ENCODE data around the gene CALCA.

The CALCA gene

GRCh38 chr11:14954581-14954980, 17.6 kb downstream of the CALCA start:
- TF ChIP-seq, protein P1, sequence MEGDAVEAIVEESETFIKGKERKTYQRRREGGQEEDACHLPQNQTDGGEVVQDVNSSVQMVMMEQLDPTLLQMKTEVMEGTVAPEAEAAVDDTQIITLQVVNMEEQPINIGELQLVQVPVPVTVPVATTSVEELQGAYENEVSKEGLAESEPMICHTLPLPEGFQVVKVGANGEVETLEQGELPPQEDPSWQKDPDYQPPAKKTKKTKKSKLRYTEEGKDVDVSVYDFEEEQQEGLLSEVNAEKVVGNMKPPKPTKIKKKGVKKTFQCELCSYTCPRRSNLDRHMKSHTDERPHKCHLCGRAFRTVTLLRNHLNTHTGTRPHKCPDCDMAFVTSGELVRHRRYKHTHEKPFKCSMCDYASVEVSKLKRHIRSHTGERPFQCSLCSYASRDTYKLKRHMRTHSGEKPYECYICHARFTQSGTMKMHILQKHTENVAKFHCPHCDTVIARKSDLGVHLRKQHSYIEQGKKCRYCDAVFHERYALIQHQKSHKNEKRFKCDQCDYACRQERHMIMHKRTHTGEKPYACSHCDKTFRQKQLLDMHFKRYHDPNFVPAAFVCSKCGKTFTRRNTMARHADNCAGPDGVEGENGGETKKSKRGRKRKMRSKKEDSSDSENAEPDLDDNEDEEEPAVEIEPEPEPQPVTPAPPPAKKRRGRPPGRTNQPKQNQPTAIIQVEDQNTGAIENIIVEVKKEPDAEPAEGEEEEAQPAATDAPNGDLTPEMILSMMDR (IDR thresholded peaks at IDR 0.05; ENCODE audit: unreplicated experiment in 3 of 3) = no peak
- Mint-ChIP-seq H3K9me3 (no peaks in the 10 kb centered on the region), H3K4me3 (no peak overlapping the region), H3K4me1 (no peaks in the 10 kb centered on the region), H3K27me3 (ENCODE audit: low read depth) (peaks cover 6% of the 10 kb centered on the region), H3K27ac (no peak overlapping the region), H3K36me3 (ENCODE audit: low read depth) (no peaks in the 10 kb centered on the region)

- Mint-ChIP-seq H3K27me3 (ENCODE audit: low read depth) (peaks cover 6% of the 10 kb centered on the region), H3K36me3 (ENCODE audit: low read depth) (no peaks in the 10 kb centered on the region), H3K4me3 (no peak overlapping the region), H3K4me1 (no peaks in the 10 kb centered on the region), H3K9me3 (no peaks in the 10 kb centered on the region), H3K27ac (no peak overlapping the region)
- TF ChIP-seq, protein P1 (IDR thresholded peaks at IDR 0.05; ENCODE audit: unreplicated experiment in 3 of 3) = no peak
Measured at GRCh38 chr11:14953904-14954303, 18.2 kb downstream of the CALCA start.

GRCh38 chr11:14949437-14950147, 22.6 kb downstream of the CALCA start:
- Mint-ChIP-seq H3K4me3 (no peak overlapping the region), H3K4me1 (no peaks in the 10 kb centered on the region), H3K27me3 (ENCODE audit: low read depth) (peaks cover under 1% of the 10 kb centered on the region), H3K36me3 (ENCODE audit: low read depth) (no peaks in the 10 kb centered on the region), H3K9me3 (no peaks in the 10 kb centered on the region), H3K27ac (no peak overlapping the region)
- TF ChIP-seq, protein P1 (IDR thresholded peaks at IDR 0.05; ENCODE audit: unreplicated experiment in 3 of 3) = no peak

- TF ChIP-seq, protein P1 (IDR thresholded peaks at IDR 0.05; ENCODE audit: unreplicated experiment in 3 of 3) = no peak
- Mint-ChIP-seq H3K4me3 (no peak overlapping the region), H3K27ac (no peak overlapping the region), H3K36me3 (ENCODE audit: low read depth) (peaks cover 3% of the 10 kb centered on the region), H3K27me3 (ENCODE audit: low read depth) (no peaks in the 10 kb centered on the region), H3K4me1 (no peaks in the 10 kb centered on the region), H3K9me3 (peaks cover 10% of the 10 kb centered on the region)
Measured at GRCh38 chr11:14942745-14943144, 29.4 kb downstream of the CALCA start.

DNA sequence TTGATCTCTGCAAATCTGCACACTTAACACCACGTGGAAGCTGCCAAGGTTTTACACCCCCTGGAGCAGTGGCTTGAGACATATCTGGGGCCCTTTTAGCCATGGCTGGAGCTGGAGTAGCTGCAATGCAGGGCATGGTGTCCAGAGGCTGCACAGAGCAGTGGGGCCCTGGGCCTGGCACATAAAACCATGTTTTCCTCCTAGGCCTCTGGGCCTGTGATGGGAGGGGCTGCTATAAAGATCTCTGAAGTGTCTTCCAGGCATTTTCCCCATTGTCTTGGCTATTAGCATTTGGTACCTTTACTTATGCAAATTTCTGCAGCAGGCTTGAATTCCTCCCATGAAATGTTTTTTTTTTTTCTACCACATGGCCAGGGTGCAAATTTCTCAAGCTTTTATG, 33.2 kb downstream of the CALCA start:
- H3K27ac Mint-ChIP-seq = no peak overlapping the region

More for the DNA sequence above, 33.2 kb downstream of the CALCA start:
- Mint-ChIP-seq H3K4me3 (no peak overlapping the region), H3K9me3 (peaks cover 11% of the 10 kb centered on the region), H3K27me3 (ENCODE audit: low read depth) (no peaks in the 10 kb centered on the region), H3K36me3 (ENCODE audit: low read depth) (peaks cover 3% of the 10 kb centered on the region), H3K4me1 (no peaks in the 10 kb centered on the region)
- TF ChIP-seq, protein P1 (IDR thresholded peaks at IDR 0.05; ENCODE audit: unreplicated experiment in 3 of 3) = no peak

Data from nephron (organoid).